ENCODE measurements around the gene PIGW. TPM values are rescaled to one million over a fixed set of nuclear protein-coding genes. Genes with fewer than 3 reads are reported as not detected.

PIGW gene
- total RNA-seq, 1 experiment from 2014 or later = 8.0 TPM

GRCh38 chr17:36575028-36575427 lies 40.2 kb downstream of the PIGW start:
- no peaks in the 10 kb centered on the region for H3K4me1 ChIP-seq (replicated peaks; ENCODE audit: insufficient read depth)
- DNase-seq = no peak
- H3K9me2 ChIP-seq (ENCODE audit: insufficient read depth) = no peaks in the 10 kb centered on the region
- no peak overlapping the region for H3K27ac ChIP-seq
- H3K36me3 ChIP-seq (ENCODE audit: low read depth) = peaks cover 32% of the 10 kb centered on the region
- H2AFZ ChIP-seq = no peak overlapping the region
- no peak for TF ChIP-seq EZH2 (IDR thresholded peaks at IDR 0.05; ENCODE audit: low read depth)
- no peak for TF ChIP-seq CTCF (conservative IDR thresholded peaks at IDR 0.05)
- H3K79me2 ChIP-seq (ENCODE audit: low read depth) = peaks cover 14% of the 10 kb centered on the region; the same call in 1 of the 2 replicates
- CTCF ChIA-PET = no interaction called here
- peaks cover 38% of the 10 kb centered on the region for H4K20me1 ChIP-seq (ENCODE audit: insufficient read depth)
- POLR2A ChIA-PET (ENCODE audit: unreplicated experiment) = no interaction called here
- intact Hi-C loops (cut with micrococcal nuclease; ENCODE audit: unreplicated experiment) = no loop called here
- no peaks in the 10 kb centered on the region; the same call in 1 of the 2 replicates for H3F3A ChIP-seq (ENCODE audit: insufficient read depth, low read depth)
- H3K27me3 ChIP-seq (ENCODE audit: insufficient read depth, low read depth) = no peaks in the 10 kb centered on the region
- no peak overlapping the region for H3K4me2 ChIP-seq
- no TSS peak for BruUV-seq (replicated peaks)
- H3K9me3 ChIP-seq (ENCODE audit: insufficient read depth, low read depth) = no peaks in the 10 kb centered on the region
- H3K4me3 ChIP-seq = no peak overlapping the region

GRCh38 chr17:36576793-36577192 lies 42.0 kb downstream of the PIGW start:
- Histone ChIP-seq H3K36me3 (ENCODE audit: low read depth) (peaks cover 34% of the 10 kb centered on the region), H3K27me3 (ENCODE audit: insufficient read depth, low read depth) (no peaks in the 10 kb centered on the region), H4K20me1 (ENCODE audit: insufficient read depth) (peaks cover 39% of the 10 kb centered on the region), H3K4me3 (no peak overlapping the region), H3K9me3 (ENCODE audit: insufficient read depth, low read depth) (no peaks in the 10 kb centered on the region), H3K4me1 (replicated peaks; ENCODE audit: insufficient read depth) (no peaks in the 10 kb centered on the region), H3K9me2 (ENCODE audit: insufficient read depth) (no peaks in the 10 kb centered on the region), H3K4me2 (no peak overlapping the region), H3K27ac (no peak overlapping the region), H3F3A (ENCODE audit: insufficient read depth, low read depth) (no peaks in the 10 kb centered on the region; the same call in 1 of the 2 replicates), H2AFZ (no peak overlapping the region), H3K79me2 (ENCODE audit: low read depth) (peaks cover 11% of the 10 kb centered on the region; the same call in 1 of the 2 replicates)
- POLR2A ChIA-PET (ENCODE audit: unreplicated experiment) = no interaction called here
- no peak for DNase-seq
- TF ChIP-seq CTCF (conservative IDR thresholded peaks at IDR 0.05) (no peak), EZH2 (IDR thresholded peaks at IDR 0.05; ENCODE audit: low read depth) (no peak)
- no TSS peak for BruUV-seq (replicated peaks)
- CTCF ChIA-PET = interaction anchor here (0.6 kb wide), 1 partner anchor 14 kb away, joined by 6 read pairs; no protein-coding TSS in a partner anchor
- intact Hi-C loops (cut with micrococcal nuclease; ENCODE audit: unreplicated experiment) = no loop called here

GRCh38 chr17:36578671-36579070 lies 43.9 kb downstream of the PIGW start:
- H3K36me3 ChIP-seq (ENCODE audit: low read depth) = peaks cover 37% of the 10 kb centered on the region
- H2AFZ ChIP-seq = no peak overlapping the region
- ChIA-PET CTCF (no interaction called here), POLR2A (ENCODE audit: unreplicated experiment) (no interaction called here)
- no peak overlapping the region for H3K4me3 ChIP-seq
- no peak for DNase-seq
- H3K79me2 ChIP-seq (ENCODE audit: low read depth) = peaks cover 8% of the 10 kb centered on the region; the same call in 1 of the 2 replicates
- no peak overlapping the region for H3K4me2 ChIP-seq
- no peak overlapping the region for H3K27ac ChIP-seq
- TF ChIP-seq EZH2 (IDR thresholded peaks at IDR 0.05; ENCODE audit: low read depth) = no peak
- TF ChIP-seq CTCF (conservative IDR thresholded peaks at IDR 0.05) = no peak
- H3K4me1 ChIP-seq (replicated peaks; ENCODE audit: insufficient read depth) = no peaks in the 10 kb centered on the region
- intact Hi-C loops (cut with micrococcal nuclease; ENCODE audit: unreplicated experiment) = no loop called here
- no peaks in the 10 kb centered on the region for H3K27me3 ChIP-seq (ENCODE audit: insufficient read depth, low read depth)
- H3K9me2 ChIP-seq (ENCODE audit: insufficient read depth) = no peaks in the 10 kb centered on the region
- H3K9me3 ChIP-seq (ENCODE audit: insufficient read depth, low read depth) = no peaks in the 10 kb centered on the region
- no TSS peak for BruUV-seq (replicated peaks)
- no peaks in the 10 kb centered on the region; the same call in 1 of the 2 replicates for H3F3A ChIP-seq (ENCODE audit: insufficient read depth, low read depth)
- H4K20me1 ChIP-seq (ENCODE audit: insufficient read depth) = peaks cover 29% of the 10 kb centered on the region
